CD4-positive, CD25-positive, alpha-beta regulatory T cell (primary cell): ENCODE data around the gene ASNS. TPM values are rescaled to one million over a fixed set of nuclear protein-coding genes. Genes with fewer than 3 reads are reported as not detected.

Source experiments
- ATAC-seq, 2 donors: fragments of 150-1000 bp; cut with Tn5 transposase; one replicate each; pipeline ENCODE4 v1.10.0; 2021; ENCODE audit warnings: low read depth in 2 of 2, moderate number of reproducible peaks in 2 of 2, moderate library complexity in 1 of 2
- DNase-seq, 3 donors: peaks; one replicate each; pipeline versions ENCODE4 v3.0.0 to v3.0.0-alpha.2; 2012 to 2022; ENCODE audit warnings: mixed read lengths in 1 of 3
- H3K27ac ChIP-seq: one replicate; pipeline ENCODE4 v1.7.0; 2013; ENCODE audit warnings: mild to moderate bottlenecking, low read length; ENCODE audit not compliant: insufficient read depth, poor library complexity, severe bottlenecking
- H3K27me3 ChIP-seq: one replicate; pipeline ENCODE4 v1.7.0; 2013; ENCODE audit warnings: low read length; ENCODE audit not compliant: control insufficient read depth, insufficient read depth
- H3K36me3 ChIP-seq: one replicate; pipeline ENCODE4 v1.7.0; 2013; ENCODE audit warnings: mild to moderate bottlenecking, low read length, moderate library complexity; ENCODE audit not compliant: control insufficient read depth, insufficient read depth
- H3K4me1 ChIP-seq: 2 replicates; pipeline ENCODE4 v1.7.0; 2013; ENCODE audit warnings: mild to moderate bottlenecking, low read length; ENCODE audit not compliant: insufficient read depth, control insufficient read depth, poor library complexity, severe bottlenecking
- H3K4me3 ChIP-seq: one replicate; pipeline ENCODE4 v1.7.0; 2013; ENCODE audit warnings: low read depth, mild to moderate bottlenecking, low read length, moderate library complexity
- H3K9me3 ChIP-seq, 2 experiments: 1 replicate in 1 of 2; 2 replicates in 1 of 2; pipeline ENCODE4 v1.7.0; 2013; ENCODE audit warnings: low read length in 2 of 2, mild to moderate bottlenecking in 1 of 2, moderate library complexity in 1 of 2; ENCODE audit not compliant: control insufficient read depth in 2 of 2
- H3K27ac Mint-ChIP-seq, 3 donors: one replicate each; pipeline ENCODE4 v1.8.0; 2020 to 2022; ENCODE audit warnings: mild to moderate bottlenecking in 3 of 3, mixed read lengths in 3 of 3, moderate library complexity in 2 of 3
- H3K27me3 Mint-ChIP-seq: one replicate; pipeline ENCODE4 v1.8.0; 2022; ENCODE audit warnings: mild to moderate bottlenecking, mixed read lengths
- H3K36me3 Mint-ChIP-seq: one replicate; pipeline ENCODE4 v1.8.0; 2020; ENCODE audit warnings: mixed read lengths
- H3K4me1 Mint-ChIP-seq, 4 donors: one replicate each; pipeline ENCODE4 v1.8.0; 2020 to 2022; ENCODE audit warnings: mixed read lengths in 4 of 4, mild to moderate bottlenecking in 1 of 4
- H3K4me3 Mint-ChIP-seq, 4 donors: one replicate each; pipeline ENCODE4 v1.8.0; 2020 to 2022; ENCODE audit warnings: mild to moderate bottlenecking in 4 of 4, mixed read lengths in 4 of 4, moderate library complexity in 3 of 4
- H3K9me3 Mint-ChIP-seq, 7 donors: one replicate each; pipeline ENCODE4 v1.8.0; 2020 to 2022; ENCODE audit warnings: mixed read lengths in 7 of 7, mild to moderate bottlenecking in 3 of 7, moderate library complexity in 2 of 7
- polyA plus RNA-seq, 4 donors: library from polyadenylated mRNA; unstranded; fragments of 300-500 nt; fragmentation: Illumina TruSeq; gene quantifications; one replicate each; pipeline ENCODE4 v1.2.3, GENCODE V29; 2021
- total RNA-seq: library from RNA; stranded (reverse); gene quantifications from one replicate; pipeline ENCODE4 v1.2.3, GENCODE V29; 2022

The ASNS gene
- total and polyA plus RNA-seq, 5 donors from 2014 or later = 15.8 to 43.6 (median 33.8) TPM

DNA sequence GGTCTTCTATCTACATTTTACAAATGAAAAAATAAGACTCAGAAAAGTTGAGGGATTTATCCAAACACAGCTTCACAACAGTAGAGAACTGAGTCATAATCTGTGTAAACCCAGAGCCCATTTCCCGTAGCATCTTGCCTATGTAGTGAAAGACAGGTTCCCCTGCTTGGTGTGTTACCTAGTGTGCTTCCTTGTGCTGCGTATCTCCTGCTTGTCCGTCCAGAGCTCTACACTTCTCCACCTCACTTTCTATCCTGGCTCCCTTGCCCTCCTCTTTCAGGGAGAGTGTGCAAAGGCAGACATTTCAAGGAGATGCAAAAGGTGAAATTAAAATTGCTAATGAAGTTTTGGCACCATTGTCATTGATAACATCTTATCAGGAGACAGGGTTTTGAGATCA, 1.4 kb upstream of the ASNS start:
- Histone ChIP-seq H3K9me3 (no peaks in the 10 kb centered on the region), H3K27ac (no peak overlapping the region), H3K36me3 (peaks cover 3% of the 10 kb centered on the region), H3K4me1 (peaks cover 14% of the 10 kb centered on the region), H3K4me3 (no peak overlapping the region), H3K27me3 (no peaks in the 10 kb centered on the region)
- peaks cover 3% of the 10 kb centered on the region for H3K36me3 Mint-ChIP-seq
- ATAC-seq = no peak
- H3K27me3 Mint-ChIP-seq = no peaks in the 10 kb centered on the region
- H3K4me1 Mint-ChIP-seq = peaks cover 6 to 23% (median 16%) of the 10 kb centered on the region in 4 donors
- peak overlapping the region; percentile 38 to 88 (median 85) for H3K27ac Mint-ChIP-seq
- no peaks in the 10 kb centered on the region for H3K9me3 Mint-ChIP-seq
- peak overlapping the region; percentile 55 to 89 (median 78) for H3K4me3 Mint-ChIP-seq
- no peak for DNase-seq

DNA sequence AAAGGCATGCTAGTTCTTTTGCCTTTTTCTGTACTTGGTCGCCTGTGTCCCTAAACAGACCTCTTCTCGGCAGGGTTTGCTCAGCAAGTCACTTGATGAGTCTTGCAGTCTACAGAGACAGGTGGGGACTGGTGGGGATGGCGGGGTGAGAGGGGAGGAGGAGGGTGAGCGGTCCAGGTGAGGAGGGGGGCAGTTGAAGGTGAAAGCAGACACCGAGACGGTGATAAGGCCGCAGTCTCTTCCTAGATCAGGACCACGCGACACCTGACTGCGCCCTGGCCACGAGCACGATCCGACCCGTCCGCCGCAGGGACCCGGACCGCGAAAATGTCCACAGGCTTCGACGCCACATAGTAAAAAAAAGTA, 566 bp downstream of the ASNS start:
- Mint-ChIP-seq H3K4me3 (peak overlapping the region; percentile 88 to 93 (median 90)), H3K27me3 (no peaks in the 10 kb centered on the region), H3K4me1 (peaks cover 11 to 26% (median 17%) of the 10 kb centered on the region in 4 donors), H3K27ac (peak overlapping the region; percentile 88 to 97 (median 93)), H3K36me3 (peaks cover 8% of the 10 kb centered on the region), H3K9me3 (no peaks in the 10 kb centered on the region)
- H3K36me3 ChIP-seq = peaks cover 16% of the 10 kb centered on the region
- no peaks in the 10 kb centered on the region for H3K9me3 ChIP-seq
- peak overlapping the region; percentile 72 for H3K4me3 ChIP-seq
- ATAC-seq = peak; percentile 6
- no peaks in the 10 kb centered on the region for H3K27me3 ChIP-seq
- peak in 2 of 3 donors; percentile 4 to 61 for DNase-seq
- H3K4me1 ChIP-seq = peaks cover 14% of the 10 kb centered on the region
- peak overlapping the region; percentile 72 for H3K27ac ChIP-seq

- no peaks in the 10 kb centered on the region for H3K27me3 Mint-ChIP-seq
- no peak for ATAC-seq
- H3K27me3 ChIP-seq = no peaks in the 10 kb centered on the region
Observed at GRCh38 chr7:97868788-97869187, 3.4 kb downstream of the ASNS start.

GRCh38 chr7:97868314-97868713, 3.9 kb downstream of the ASNS start:
- Histone ChIP-seq H3K27me3 (no peaks in the 10 kb centered on the region), H3K9me3 (no peaks in the 10 kb centered on the region)
- H3K4me1 Mint-ChIP-seq = peaks cover 13 to 33% (median 21%) of the 10 kb centered on the region in 4 donors

More at GRCh38 chr7:97868788-97869187, 3.4 kb downstream of the ASNS start:
- peaks cover 24% of the 10 kb centered on the region for H3K36me3 ChIP-seq
- peak overlapping the region in 1 of 4 donors; percentile 32 for H3K4me3 Mint-ChIP-seq
- peaks cover 15% of the 10 kb centered on the region for H3K36me3 Mint-ChIP-seq
- H3K9me3 ChIP-seq = no peaks in the 10 kb centered on the region
- no peak overlapping the region for H3K4me3 ChIP-seq
- peaks cover 14% of the 10 kb centered on the region for H3K4me1 ChIP-seq
- H3K4me1 Mint-ChIP-seq = peaks cover 13 to 33% (median 21%) of the 10 kb centered on the region in 4 donors
- H3K27ac ChIP-seq = no peak overlapping the region
- H3K27ac Mint-ChIP-seq = no peak overlapping the region
- H3K9me3 Mint-ChIP-seq = no peaks in the 10 kb centered on the region
- no peak for DNase-seq

DNA sequence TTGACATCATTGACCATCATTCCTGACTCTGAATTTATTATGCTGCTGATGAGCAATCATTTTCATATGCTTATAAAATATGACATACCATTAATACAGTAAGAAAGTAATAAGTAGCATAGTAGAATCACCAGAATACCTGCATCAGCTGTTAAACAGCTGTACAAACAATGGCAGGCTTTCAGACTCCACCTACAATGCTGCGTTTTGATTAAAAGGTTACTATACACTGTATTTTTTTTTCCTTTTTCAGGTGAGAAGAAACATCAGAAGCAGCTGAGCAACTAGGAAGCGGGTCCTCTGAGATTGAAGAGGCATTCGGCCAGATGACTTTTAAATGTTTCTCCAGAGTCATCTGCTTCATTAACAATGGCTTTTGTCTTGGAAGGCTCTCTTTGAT, 7.1 kb downstream of the ASNS start:
- Histone ChIP-seq H3K4me1 (no peaks in the 10 kb centered on the region), H3K36me3 (peaks cover 32% of the 10 kb centered on the region), H3K27me3 (no peaks in the 10 kb centered on the region), H3K9me3 (no peaks in the 10 kb centered on the region), H3K27ac (no peak overlapping the region), H3K4me3 (no peak overlapping the region)
- Mint-ChIP-seq H3K27me3 (no peaks in the 10 kb centered on the region), H3K4me3 (no peak overlapping the region), H3K36me3 (peaks cover 20% of the 10 kb centered on the region), H3K4me1 (peaks cover 5 to 20% (median 14%) of the 10 kb centered on the region in 4 donors), H3K9me3 (no peaks in the 10 kb centered on the region), H3K27ac (no peak overlapping the region)
- DNase-seq (no peak), ATAC-seq (no peak)

More at GRCh38 chr7:97868314-97868713, 3.9 kb downstream of the ASNS start:
- H3K36me3 Mint-ChIP-seq = peaks cover 15% of the 10 kb centered on the region
- no peak overlapping the region for H3K27ac ChIP-seq
- no peak overlapping the region for H3K4me3 ChIP-seq
- H3K27ac Mint-ChIP-seq = no peak overlapping the region
- H3K27me3 Mint-ChIP-seq = no peaks in the 10 kb centered on the region
- H3K4me3 Mint-ChIP-seq = peak overlapping the region in 1 of 4 donors; percentile 32
- peaks cover 27% of the 10 kb centered on the region for H3K36me3 ChIP-seq
- DNase-seq (no peak), ATAC-seq (no peak)
- no peaks in the 10 kb centered on the region for H3K9me3 Mint-ChIP-seq
- peaks cover 14% of the 10 kb centered on the region for H3K4me1 ChIP-seq

GRCh38 chr7:97859606-97860204, 12.5 kb downstream of the ASNS start:
- no peak overlapping the region for H3K27ac Mint-ChIP-seq

DNA sequence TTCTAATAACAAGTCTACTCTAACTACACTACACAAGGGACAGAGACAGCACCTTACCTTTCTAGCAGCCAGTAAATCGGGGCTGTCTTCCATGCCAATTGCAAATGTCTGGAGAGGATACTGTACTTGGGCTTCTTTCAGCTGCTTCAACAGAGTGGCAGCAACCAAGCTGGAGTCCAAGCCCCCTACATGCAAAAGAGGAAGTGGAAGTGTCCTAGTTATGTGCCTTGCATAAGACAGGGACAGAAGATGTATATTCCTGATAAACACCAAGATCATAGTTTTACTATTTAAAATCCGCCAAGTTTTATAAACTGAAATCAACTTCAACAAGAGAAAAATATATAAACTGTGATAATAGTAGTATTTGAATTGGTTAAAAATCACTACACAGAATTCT, 14.0 kb downstream of the ASNS start:
- Mint-ChIP-seq H3K4me3 (no peak overlapping the region), H3K9me3 (no peaks in the 10 kb centered on the region), H3K27ac (peak overlapping the region in 2 of 3 donors; percentile 24 to 25), H3K4me1 (peaks cover 0 to 21% (median 5%) of the 10 kb centered on the region in 4 donors), H3K36me3 (peaks cover 56% of the 10 kb centered on the region), H3K27me3 (no peaks in the 10 kb centered on the region)
- H3K36me3 ChIP-seq = peaks cover 55% of the 10 kb centered on the region
- no peaks in the 10 kb centered on the region for H3K9me3 ChIP-seq
- ATAC-seq = no peak
- H3K27me3 ChIP-seq = no peaks in the 10 kb centered on the region
- no peaks in the 10 kb centered on the region for H3K4me1 ChIP-seq
- no peak for DNase-seq
- no peak overlapping the region for H3K4me3 ChIP-seq
- H3K27ac ChIP-seq = no peak overlapping the region

More at GRCh38 chr7:97859606-97860204, 12.5 kb downstream of the ASNS start:
- no peaks in the 10 kb centered on the region for H3K9me3 ChIP-seq
- no peak overlapping the region for H3K4me3 ChIP-seq
- no peaks in the 10 kb centered on the region for H3K9me3 Mint-ChIP-seq
- peaks cover 5 to 24% (median 10%) of the 10 kb centered on the region in 4 donors for H3K4me1 Mint-ChIP-seq
- H3K27me3 ChIP-seq = no peaks in the 10 kb centered on the region
- no peaks in the 10 kb centered on the region for H3K27me3 Mint-ChIP-seq
- no peak for ATAC-seq
- DNase-seq = no peak
- H3K4me3 Mint-ChIP-seq = no peak overlapping the region
- H3K27ac ChIP-seq = no peak overlapping the region
- H3K4me1 ChIP-seq = no peaks in the 10 kb centered on the region
- peaks cover 44% of the 10 kb centered on the region for H3K36me3 ChIP-seq
- H3K36me3 Mint-ChIP-seq = peaks cover 48% of the 10 kb centered on the region

DNA sequence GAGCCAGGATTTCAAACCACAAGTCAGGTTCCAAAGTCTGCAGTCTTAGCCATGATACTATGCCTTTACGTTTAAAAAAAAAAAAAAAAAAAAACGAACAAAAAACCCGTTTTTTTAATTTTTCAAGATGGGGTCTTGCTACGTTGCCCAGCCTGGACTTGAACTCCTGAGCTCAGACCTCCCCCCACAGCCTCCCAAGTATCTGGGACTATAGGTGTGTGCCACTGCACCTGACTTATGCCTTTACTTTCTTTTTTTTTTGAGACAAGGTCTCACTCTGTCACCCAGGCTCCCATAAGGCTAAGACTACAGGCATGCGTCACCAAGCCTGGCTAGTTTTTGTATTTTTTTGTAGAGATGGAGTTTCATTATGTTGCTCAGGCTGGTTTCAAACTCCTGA, 14.7 kb downstream of the ASNS start:
- Mint-ChIP-seq H3K4me1 (peaks cover 0 to 18% (median 4%) of the 10 kb centered on the region in 4 donors), H3K4me3 (no peak overlapping the region), H3K27me3 (no peaks in the 10 kb centered on the region), H3K9me3 (no peaks in the 10 kb centered on the region), H3K36me3 (peaks cover 63% of the 10 kb centered on the region), H3K27ac (peak overlapping the region in 1 of 3 donors; percentile 39)
- no peak for DNase-seq
- Histone ChIP-seq H3K9me3 (no peaks in the 10 kb centered on the region), H3K27me3 (no peaks in the 10 kb centered on the region), H3K4me1 (no peaks in the 10 kb centered on the region), H3K27ac (no peak overlapping the region), H3K4me3 (no peak overlapping the region), H3K36me3 (peaks cover 60% of the 10 kb centered on the region)
- no peak for ATAC-seq
